ENCODE data around the gene SLC23A3.
A peak's percentile ranks its signal among the peaks of the same experiment; 100 is the strongest.

Gene SLC23A3, protein sequence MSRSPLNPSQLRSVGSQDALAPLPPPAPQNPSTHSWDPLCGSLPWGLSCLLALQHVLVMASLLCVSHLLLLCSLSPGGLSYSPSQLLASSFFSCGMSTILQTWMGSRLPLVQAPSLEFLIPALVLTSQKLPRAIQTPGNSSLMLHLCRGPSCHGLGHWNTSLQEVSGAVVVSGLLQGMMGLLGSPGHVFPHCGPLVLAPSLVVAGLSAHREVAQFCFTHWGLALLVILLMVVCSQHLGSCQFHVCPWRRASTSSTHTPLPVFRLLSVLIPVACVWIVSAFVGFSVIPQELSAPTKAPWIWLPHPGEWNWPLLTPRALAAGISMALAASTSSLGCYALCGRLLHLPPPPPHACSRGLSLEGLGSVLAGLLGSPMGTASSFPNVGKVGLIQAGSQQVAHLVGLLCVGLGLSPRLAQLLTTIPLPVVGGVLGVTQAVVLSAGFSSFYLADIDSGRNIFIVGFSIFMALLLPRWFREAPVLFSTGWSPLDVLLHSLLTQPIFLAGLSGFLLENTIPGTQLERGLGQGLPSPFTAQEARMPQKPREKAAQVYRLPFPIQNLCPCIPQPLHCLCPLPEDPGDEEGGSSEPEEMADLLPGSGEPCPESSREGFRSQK

DNA sequence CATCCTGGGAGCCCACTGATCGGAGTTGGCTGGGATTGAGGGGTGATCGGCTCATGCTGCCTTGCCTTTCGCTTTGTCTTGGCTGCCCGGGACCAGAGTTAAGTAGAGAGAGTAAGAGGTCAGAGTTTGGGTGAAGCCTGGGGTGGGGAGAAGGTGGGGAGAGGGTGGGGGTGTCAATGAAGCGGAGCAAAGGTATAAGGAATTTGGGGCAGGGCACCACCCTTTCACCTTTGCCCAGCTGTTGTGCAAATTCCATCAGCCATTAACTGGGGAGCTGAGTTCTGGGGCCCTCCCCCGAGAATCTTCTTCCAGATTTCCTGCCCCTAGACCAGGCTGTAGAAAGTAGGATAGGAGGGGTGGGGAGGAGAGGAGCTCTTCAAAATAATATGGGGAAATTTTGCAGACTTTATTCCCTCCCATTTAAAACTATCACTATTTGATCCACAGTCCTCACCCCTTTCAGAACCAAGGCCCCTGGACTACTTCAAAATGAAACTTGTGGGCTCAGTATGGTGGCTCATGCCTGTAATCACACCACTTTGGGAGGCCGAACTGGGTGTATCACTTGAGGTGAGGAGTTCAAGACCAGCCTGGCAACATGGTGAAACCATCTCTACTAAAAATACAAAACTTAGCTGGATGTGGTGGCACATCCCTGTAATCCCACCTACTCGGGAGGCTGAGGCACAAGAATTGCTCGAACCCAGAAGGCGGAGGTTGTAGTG, at the start of gene SLC23A3:
TSS of gene SLC23A3 (minus strand) at position 100 of the 725 bp plus-strand sequence. CDS start at position 55, 45 bp downstream.
- DNase-seq = no peak

DNA sequence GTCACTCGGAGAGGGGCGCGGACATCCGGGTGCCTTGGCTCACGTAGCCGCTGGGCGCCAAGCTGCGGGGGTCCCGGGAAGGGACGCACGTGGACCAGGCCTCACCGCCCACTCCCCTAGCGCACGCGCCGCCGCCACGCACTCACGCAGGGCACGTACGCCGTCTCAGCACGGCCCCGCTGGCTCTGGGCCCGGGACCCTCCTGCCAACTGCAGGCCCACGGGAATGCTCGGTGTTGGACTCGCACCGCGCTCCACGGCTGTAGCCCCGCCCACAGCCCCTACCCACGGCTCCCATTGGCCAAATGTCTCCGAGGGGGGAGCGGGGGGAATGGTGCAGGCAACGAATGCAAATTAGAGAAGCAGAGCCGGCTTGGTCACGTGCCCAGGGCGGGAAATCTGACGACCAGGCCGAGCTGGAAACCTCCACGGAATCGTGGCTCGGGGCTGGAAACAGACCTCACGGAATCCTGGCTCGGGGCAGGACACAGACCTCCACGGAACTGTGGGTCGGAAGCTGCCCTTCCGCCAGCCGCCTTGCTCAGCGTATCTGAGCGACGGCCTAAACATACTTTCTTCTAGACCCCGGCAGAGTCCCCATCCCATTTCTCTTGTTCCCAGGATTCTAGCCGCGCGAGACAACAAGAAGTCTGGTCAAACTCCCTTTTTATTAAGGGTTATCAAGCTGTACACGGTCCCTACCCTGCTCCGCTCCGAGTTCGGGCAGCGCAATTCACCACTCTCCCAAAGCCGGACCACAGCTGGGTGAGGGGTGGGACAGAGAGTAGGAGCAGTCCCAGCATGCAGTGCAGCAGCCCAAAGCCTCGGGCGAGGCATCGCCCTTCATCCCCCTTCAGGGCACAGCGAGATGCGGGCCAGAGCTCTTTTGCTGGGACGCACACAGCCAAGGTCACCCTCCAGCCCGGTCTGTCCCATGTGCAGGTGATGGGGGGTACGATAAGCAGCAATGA, 49.2 kb upstream of the SLC23A3 start, which contains the start of gene ABCB6:
TSS of gene ABCB6 (minus strand) at position 227 of the 970 bp plus-strand sequence. CDS start 285 bp downstream, outside the sequence.
- DNase-seq = peak; percentile 92

DNA sequence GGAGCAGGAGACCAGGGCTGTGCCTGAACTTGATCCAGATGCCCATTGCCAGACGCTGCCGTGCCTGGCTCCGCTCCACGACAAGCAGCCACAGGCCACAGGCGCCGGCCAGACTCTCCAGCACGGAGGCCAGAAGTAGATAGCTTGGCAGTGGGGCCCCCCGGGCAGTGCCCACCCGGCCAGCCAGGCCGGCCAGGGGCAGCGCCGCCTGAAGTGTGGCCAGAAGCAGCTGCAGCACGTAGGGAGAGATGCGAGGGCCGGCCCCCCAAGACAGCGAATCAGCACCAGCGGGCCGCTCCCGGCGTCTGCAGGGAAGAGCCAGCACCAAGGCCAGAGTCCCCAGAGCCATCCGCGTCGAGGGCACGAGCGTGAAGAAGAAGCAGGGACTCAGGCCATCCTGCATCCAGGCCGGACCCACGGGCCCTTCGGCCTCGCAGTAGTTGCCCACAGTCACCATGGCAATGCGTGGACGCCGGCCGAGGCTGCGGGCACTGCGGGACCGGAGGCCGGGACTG, 48.4 kb upstream of the SLC23A3 start:
- DNase-seq = no peak

DNA sequence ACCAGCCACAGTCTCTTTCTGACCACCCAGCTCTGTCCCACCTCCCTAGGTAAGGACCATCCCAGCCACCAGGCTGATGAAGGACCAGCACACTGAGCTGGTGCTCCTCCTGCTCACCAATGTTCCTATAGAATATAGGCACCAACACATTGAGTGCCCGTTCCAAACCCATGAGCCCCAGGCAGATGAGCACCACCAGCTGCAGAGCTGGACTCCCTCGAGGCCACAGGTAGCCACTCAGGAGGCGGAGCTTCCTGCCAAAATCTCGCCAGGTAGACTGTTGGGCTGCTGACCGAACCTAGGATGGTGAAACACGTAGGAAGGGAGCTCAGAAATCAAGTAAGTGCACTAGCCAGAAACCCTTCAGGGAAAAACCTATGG, 46.7 kb upstream of the SLC23A3 start:
- no peak for DNase-seq

DNA sequence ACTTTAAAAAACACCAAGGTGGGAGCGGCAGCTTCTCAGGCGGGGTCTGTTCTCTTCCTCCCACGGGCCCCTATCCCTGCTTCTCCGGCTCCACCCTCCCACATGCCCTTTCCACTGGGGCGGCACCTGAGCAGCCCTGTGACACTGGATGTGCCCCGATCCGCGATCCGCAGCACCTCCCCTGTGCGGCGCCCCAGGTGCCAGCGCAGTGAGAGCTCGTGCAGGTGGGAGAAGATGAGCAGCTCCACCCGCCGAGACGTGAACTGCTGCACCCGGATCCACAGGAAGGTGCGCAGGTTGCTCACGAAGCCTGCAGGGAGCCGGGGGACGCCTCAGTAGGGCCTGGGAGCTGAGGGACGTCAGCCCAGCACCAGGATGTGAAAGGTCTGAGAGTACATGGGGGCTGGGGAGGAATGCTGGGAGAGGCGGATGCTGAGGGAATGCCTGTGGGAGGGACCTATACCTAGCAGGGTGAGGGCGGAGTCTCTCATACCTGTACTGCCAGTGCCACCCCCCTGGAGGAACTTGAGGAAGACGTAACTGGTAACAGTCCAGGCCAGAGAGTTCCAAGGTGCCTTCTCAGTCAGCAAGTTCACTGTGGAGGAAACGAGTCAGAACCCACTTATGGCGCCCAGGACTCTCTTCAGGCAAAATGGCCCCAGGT, 46.2 kb upstream of the SLC23A3 start:
- no peak for DNase-seq

DNA sequence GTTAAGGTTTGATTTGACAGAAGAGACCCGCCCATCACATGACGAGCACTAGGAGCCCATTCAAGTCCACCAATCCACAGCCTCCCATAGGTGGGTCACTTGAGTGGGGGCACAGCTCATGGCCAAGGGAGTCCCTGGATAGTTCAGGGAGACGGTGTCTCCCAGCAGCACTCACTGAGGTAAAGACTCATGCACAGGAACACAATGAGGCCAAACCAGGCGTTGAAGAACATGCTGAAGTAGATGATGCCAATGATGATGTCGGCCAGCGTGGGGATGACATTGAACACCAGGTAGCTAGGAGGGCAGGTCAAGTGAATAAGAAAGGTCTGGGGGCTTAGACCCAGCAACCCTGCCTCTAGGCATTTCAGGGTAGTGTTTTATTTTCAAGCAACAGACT, 45.0 kb upstream of the SLC23A3 start:
- DNase-seq = no peak

DNA sequence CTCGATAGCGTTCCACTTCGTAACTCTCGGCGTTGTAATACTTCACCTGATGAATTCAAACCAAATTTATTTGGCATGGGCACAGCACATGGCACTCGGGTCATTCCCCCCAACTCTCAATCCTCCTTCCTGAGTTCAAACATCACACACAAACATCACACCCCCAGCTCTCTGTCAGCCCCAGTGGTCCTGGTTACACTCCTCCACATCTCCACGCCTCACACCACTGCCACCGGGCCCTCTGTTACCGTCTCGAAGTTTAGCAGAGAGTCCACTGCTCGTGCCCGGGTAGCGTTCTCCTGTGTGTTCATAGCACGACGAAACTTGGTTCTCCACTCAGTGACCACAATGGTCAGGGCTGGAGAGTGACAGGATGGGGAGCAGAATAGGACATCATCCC, 44.3 kb upstream of the SLC23A3 start:
- DNase-seq = no peak

DNA sequence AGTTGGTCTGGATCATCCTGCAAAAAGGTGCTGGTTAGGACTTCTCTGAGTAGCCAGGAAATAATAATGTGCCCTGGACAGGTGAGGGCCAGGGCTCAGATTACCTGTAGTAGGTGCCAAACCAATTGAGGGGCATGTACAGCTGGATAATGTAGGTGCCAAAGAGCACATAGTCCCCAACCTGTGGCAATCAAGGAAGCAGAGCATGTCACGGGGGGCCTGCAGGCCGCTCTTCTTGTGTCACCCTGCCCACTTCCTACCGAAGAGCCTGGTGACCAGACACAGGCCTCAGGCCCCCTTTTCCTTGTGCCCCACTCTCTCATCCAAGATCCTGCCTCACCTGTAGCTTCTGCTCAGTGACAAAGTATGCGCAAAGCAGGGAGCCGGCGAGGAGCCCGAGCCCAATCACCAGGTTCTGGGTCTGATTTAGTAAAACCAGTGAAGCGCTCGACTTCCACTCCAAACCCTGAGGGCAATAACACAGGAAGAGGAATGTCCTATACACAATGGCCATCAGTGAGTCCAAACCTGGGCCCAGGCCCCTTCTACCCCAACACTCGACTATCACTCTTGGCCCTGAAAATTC, 43.8 kb upstream of the SLC23A3 start:
- no peak for DNase-seq

DNA sequence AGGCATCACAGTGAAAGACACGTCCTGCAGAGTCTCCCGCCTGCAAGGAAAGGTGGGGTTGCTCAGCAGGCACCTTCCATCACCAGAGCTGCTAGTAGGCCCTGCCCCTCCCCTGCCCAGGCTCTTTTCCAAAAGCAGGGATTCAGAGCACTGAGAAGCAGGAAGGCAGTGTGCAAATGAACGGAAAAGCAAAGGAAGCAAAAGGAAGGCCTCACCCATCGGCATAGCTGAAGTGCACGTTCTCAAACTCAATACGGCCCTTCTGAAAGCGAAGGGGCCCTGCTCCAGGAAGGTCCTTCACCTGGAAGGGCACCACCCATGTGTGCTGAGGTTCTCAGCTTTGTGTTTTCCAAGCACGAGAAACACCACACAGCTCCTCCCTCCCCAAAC, 43.2 kb upstream of the SLC23A3 start:
- no peak for DNase-seq

DNA sequence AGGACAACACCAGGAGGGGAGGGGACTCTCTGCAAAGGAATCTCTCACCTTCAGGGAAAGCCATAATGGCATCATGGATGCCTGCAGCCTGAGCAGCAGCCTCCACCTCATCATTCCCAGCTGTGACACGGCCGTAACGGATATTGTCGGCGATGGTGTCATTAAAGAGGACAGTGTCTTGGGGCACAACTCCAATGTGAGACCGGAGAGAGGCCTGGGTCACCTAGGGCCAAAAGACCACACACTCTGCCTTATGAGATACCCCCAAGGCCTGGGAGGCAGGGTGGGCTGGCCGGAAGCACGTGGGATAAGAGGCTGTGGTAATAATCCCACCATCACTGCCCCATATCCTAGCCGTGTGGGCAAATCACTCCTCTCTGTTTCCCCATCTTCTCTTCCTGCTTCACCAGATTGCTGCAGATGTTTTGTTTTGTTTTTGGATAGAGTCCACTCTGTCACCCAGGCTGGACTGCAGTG, 41.1 kb upstream of the SLC23A3 start:
- no peak for DNase-seq

DNA sequence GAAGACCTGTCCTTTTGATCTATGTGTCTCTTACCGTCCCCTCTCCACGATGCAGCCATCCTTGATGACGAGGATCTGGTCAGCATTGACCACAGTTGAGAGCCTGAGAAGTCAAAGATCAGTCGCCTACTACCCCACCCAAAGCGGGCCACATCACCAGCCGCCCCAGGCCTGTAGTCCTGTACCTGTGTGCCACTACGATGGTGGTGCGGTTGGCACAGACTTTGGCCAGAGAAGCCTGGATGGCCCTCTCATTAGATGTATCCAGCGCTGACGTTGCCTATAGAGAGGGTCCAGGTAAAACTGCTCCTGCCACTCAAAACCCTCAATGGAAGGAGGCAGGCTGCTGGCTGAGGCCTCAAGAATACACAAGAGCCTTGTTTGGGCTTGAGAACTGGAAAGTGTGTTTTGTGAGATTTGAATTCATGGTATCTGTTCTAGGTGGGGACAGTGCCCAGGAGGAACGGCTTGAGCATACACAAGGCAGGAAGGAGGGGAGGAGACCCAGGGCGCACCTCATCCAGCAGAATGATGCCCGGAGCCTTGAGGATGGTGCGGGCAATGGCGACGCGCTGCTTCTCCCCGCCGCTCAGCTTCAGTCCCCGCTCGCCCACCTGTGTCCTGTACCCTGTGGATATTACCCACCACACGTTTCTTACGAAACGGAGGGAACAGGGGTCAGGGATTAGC, 40.5 kb upstream of the SLC23A3 start:
- DNase-seq = no peak

DNA sequence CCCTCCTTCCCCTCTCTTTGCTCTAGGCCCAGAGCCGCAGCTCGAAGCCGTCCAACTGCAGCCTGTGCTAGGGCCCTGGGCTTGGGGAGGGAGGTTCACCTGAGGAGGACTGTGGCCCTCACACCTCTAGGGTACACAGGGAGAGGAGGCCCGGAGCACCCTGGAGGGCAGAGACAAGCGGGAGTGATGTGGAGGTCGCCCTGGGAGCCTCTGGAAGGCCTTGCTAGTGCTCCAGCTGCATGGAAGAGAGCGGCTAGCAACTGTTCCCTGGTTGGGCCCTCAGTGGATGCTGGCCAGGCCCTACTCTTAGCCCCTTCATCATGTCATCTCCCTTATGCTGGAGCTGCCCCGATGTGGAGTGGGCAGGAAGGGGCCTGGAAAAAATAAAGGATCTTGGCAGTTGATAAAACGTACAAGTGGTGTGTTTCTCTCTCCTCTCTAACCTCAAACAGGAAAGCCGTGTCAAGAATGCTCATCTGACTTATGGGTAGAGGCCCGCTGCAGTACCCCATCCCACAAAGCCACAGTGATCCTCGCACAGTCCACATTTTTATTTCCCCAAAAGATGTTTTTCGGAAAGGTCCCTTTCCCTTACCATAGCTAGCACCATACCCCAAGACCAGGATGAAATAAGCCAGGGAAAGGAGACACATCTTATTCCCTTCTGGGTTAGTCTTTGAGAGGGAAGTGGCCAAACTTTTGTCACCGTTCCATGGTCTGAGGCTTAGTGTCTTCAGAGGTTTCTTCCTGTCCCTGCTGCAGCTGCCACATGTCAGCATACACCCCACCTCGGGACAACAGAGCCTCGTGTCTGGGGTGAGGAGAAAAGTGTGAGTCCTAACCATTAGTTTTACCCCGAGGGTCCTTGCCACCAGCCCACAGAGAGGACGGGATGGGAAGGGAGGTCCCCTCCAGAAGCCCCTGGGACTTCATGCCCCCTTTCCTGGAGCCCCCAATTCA, 39.7 kb upstream of the SLC23A3 start:
- no peak for DNase-seq

DNA sequence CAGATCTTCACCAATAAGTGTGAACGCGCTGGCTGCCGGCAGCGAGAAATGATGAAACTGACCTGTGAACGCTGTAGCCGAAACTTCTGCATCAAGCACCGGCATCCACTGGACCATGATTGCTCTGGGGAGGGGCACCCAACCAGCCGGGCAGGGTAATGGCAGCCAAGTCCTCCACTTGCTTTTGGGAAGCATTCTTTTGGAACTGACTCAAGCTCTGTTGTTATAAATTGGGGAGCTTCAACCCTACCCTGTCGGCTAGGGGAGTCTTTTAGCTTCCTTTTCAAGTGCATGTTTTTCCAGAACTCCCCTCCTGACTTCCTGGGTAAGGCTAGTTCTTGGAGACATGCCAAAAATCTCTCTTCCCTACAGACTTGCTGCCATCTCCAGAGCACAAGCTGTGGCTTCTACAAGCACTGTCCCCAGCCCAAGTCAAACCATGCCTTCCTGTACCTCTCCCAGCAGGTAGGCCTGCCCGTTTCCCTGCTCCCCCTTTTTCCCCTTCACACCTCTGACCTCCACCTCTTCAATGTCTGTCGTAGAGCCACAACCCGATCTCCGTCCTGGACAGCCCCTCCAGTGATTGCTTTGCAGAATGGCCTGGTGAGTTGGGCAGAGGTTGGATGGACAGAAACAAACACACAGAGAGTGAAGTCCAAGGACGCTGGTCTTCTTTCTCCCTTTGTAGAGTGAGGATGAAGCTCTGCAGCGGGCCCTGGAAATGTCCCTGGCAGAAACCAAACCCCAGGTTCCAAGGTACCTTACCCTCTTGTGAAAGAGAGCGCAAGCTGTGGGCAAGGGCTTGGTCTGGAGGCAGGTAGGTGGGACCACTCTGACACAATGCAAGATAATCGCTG, 38.3 kb upstream of the SLC23A3 start:
- DNase-seq = no peak

DNA sequence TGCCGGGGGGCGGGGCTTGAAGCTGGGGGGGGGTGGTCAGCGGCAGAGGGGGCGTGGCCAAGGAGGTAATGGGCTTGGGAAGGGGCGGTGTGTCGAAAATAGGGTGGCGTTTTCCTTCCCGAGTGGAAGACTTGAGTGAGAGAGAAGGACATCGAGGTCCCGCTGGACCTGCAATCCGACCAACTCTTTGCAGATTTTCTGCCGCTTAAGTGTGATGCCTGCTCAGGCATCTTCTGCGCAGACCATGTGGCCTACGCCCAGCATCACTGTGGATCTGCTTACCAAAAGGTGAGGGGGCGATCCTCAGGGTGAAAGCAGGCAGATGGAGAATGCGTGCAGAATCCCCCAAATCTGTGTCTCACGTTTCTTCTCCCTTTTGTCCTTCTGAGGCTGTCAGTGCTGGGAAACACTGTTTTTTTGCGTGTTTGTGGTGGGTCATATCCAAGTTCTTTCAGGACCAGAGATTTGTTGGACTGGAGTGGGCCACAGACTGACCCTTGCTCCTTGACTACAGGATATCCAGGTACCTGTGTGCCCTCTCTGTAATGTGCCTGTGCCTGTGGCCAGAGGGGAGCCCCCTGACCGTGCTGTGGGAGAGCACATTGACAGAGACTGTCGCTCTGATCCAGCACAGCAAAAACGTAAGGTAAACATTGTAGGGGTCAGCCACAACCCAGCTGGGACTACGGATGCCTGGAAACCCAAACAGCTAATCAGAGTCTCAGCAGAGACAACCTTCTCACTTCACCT, 37.5 kb upstream of the SLC23A3 start:
- no peak for DNase-seq

DNA sequence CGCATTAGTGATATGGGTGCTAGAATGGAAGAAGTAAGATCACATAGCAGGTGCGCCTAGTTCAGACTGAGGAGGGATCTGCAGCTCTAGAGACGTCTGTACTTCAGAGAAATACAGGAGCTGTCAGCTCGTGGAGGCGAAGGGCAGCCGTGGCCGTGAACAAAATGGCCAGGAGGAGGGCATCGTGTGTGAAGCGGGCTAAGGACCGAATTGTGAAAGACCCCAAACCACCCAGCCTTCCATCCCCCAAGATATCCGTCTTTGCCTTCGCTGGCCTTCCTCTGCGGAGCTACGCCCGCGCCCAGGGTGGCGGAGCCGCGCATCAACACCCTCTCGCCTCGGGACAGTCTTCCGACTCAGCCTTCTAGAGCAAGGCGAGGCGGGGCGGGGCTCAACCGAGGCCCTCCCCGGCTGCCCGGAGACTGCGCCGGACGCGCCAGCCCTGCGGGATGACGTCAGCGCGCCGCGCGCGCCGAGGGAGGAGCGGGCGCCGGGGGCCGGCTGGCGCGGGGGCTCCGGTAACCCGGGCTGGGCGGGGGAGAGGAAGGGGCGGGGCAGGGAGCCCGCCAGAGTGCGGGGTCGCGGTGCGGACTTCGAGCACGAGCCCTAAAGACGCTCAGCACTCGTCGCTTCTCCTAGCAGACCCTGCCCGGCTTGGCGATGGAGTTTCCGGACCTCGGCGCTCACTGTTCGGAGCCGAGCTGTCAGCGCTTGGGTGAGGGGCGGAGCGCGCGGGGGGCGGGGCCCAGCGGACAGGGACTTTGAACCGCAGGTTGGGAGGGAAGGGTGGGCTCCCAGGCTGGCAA, 36.7 kb upstream of the SLC23A3 start, which contains the start of gene ZFAND2B:
TSS of gene ZFAND2B (plus strand) at position 455 of the 806 bp plus-strand sequence. CDS start at position 661, 206 bp downstream.
- DNase-seq = peak; percentile 97

DNA sequence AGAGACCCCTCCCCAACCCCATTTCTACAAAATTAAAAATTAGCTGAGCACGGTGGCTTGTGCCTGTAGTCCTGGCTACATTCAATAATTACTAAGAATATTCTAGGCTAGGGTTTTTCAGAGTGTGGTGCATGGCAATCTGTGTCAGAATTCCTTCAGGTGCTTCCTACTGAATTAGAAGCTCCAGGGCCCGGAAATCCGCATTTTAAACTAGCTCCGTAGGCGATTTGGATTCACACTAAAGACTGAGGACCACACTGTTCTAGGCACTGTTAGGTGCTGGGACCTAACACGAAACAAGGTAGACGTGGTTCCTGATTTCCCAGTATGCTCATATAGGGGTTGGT, 36.1 kb upstream of the SLC23A3 start:
- no peak for DNase-seq

DNA sequence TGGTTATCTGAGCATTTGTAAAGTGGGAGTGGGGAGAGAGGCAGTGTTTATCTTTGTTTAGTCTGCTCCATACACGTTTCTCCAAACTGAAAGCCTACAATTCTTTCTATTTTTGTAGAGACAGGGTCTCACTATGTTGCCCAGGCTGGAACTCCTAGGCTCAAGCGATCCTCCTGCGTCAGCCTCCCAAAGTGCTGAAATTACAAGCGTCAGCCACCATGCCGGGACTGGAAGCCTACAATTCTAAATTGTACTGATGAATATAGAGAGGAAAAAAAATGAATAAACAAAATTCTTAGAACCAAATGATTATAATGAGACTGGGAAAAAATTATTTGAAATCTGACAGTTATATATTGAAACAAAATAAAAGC, 35.3 kb upstream of the SLC23A3 start:
- no peak for DNase-seq
